Endothelial cell (in vitro differentiated cells): ENCODE measurements around the gene MMP2. TPM values are rescaled to one million over a fixed set of nuclear protein-coding genes. Genes with fewer than 3 reads are reported as not detected.

Experiments used
- DNase-seq: peaks from one replicate; pipeline ENCODE4 v3.0.0; 2021; ENCODE audit warnings: low spot score
- H3K27ac Mint-ChIP-seq: one replicate; pipeline ENCODE4 v1.8.0; 2021; ENCODE audit warnings: mixed read lengths, inconsistent platforms; ENCODE audit not compliant: unreplicated experiment
- H3K27me3 Mint-ChIP-seq: one replicate; pipeline ENCODE4 v1.8.0; 2021; ENCODE audit warnings: mild to moderate bottlenecking, moderate library complexity, mixed read lengths, inconsistent platforms; ENCODE audit not compliant: unreplicated experiment
- H3K36me3 Mint-ChIP-seq: one replicate; pipeline ENCODE4 v1.8.0; 2021; ENCODE audit warnings: mild to moderate bottlenecking, low read depth, mixed read lengths, inconsistent platforms; ENCODE audit not compliant: unreplicated experiment
- H3K4me1 Mint-ChIP-seq: one replicate; pipeline ENCODE4 v1.8.0; 2021; ENCODE audit warnings: mild to moderate bottlenecking, mixed read lengths, inconsistent platforms; ENCODE audit not compliant: unreplicated experiment
- H3K4me3 Mint-ChIP-seq: one replicate; pipeline ENCODE4 v1.8.0; 2021; ENCODE audit warnings: mild to moderate bottlenecking, mixed read lengths, inconsistent platforms; ENCODE audit not compliant: unreplicated experiment
- H3K9me3 Mint-ChIP-seq: one replicate; pipeline ENCODE4 v1.8.0; 2021; ENCODE audit warnings: mixed read lengths, inconsistent platforms; ENCODE audit not compliant: unreplicated experiment
- CTCF ChIP-seq: fragments of 200-600 bp; sonication (generic); IDR thresholded peaks from one replicate; pipeline ENCODE4 v1.5.0; 2021; ENCODE audit warnings: antibody characterized with exemption; ENCODE audit not compliant: unreplicated experiment
- total RNA-seq: library from RNA; stranded (reverse); fragmentation: NEBNext Ultra II Directional; extraction: Animal tissue kit (Norgen Biotek cat#: 25700); gene quantifications from one replicate; pipeline ENCODE4 v1.2.1, GENCODE V29; 2021; ENCODE audit not compliant: unreplicated experiment

The MMP2 gene
- total RNA-seq, 1 donor from 2014 or later = 422 TPM

GRCh38 chr16:55462241-55462640, 16.8 kb upstream of the MMP2 start:
- peaks cover 7% of the 10 kb centered on the region for H3K27me3 Mint-ChIP-seq
- no peak for DNase-seq
- H3K4me3 Mint-ChIP-seq = no peak overlapping the region
- TF ChIP-seq CTCF = no peak
- H3K27ac Mint-ChIP-seq = no peak overlapping the region
- H3K9me3 Mint-ChIP-seq = no peaks in the 10 kb centered on the region
- H3K4me1 Mint-ChIP-seq = no peaks in the 10 kb centered on the region
- H3K36me3 Mint-ChIP-seq = no peaks in the 10 kb centered on the region

- no peak overlapping the region for H3K27ac Mint-ChIP-seq
- H3K4me3 Mint-ChIP-seq = no peak overlapping the region
- H3K4me1 Mint-ChIP-seq = no peaks in the 10 kb centered on the region
- no peak for DNase-seq
- TF ChIP-seq CTCF = no peak
- no peaks in the 10 kb centered on the region for H3K9me3 Mint-ChIP-seq
- H3K27me3 Mint-ChIP-seq = peaks cover 4% of the 10 kb centered on the region
- H3K36me3 Mint-ChIP-seq = no peaks in the 10 kb centered on the region
Measured at GRCh38 chr16:55464375-55464774, 14.6 kb upstream of the MMP2 start.

DNA sequence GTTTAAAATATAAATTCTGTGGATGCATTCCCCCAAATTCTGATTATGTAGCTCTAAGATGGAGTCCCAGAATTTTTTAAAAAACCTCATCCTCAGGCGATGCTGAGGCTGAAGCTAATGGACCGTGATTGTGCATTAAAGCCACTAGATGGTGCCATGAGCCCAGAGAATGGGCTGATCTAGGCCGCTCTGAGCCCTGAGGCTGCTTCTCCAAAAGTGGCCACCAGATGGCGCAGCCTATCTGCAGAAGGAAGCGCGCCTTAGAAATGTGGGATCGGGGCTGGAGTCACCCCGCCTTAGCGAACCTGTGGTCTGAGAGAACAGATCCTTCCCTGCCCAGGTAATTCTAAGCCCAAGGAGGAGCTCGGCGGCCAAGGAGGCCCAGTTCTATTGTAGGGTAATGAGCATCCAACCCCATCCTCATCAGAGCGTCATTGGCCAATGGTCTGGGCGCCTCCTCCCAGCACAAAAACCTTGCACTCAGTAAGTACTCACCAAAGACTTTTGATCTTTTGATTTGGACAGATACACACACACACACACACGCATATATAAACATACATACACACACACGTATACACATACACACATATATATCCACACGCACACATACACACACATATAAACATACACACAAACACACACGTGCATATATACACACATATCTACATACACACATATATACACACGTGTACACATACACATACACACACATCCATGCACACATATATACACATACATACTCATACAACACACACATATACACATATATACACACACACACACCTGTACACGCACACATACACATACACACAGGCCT, 13.7 kb upstream of the MMP2 start:
- Mint-ChIP-seq H3K4me1 (no peaks in the 10 kb centered on the region), H3K4me3 (no peak overlapping the region), H3K27me3 (peaks cover 4% of the 10 kb centered on the region), H3K36me3 (no peaks in the 10 kb centered on the region), H3K9me3 (no peaks in the 10 kb centered on the region), H3K27ac (no peak overlapping the region)
- peak; percentile 92 for DNase-seq
- TF ChIP-seq CTCF = peak; percentile 99

GRCh38 chr16:55466209-55466608, 12.8 kb upstream of the MMP2 start:
- Mint-ChIP-seq H3K27ac (no peak overlapping the region), H3K9me3 (no peaks in the 10 kb centered on the region), H3K36me3 (no peaks in the 10 kb centered on the region), H3K4me1 (no peaks in the 10 kb centered on the region), H3K27me3 (peaks cover 4% of the 10 kb centered on the region), H3K4me3 (no peak overlapping the region)
- DNase-seq = no peak
- no peak for TF ChIP-seq CTCF

DNA sequence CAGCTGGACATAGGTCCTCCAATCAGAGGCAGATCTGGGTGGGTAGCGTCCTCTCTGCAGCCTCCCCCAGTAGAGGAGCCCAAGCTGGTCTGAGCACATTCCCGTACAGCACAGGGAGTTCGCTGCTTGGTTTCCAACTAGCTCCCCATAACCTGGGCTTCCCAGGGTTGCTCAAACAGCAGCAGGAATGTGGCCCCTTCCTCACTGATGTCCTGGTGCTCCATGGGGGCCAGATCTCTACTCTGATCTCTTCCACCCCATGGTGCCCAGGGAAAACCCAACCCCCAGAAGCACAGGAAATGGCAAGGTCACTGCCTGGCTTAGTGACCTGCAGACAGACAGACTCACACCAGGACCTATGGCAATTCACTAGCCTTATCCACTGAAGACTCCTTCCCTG, 11.1 kb upstream of the MMP2 start:
- Mint-ChIP-seq H3K4me3 (no peak overlapping the region), H3K4me1 (no peaks in the 10 kb centered on the region), H3K36me3 (no peaks in the 10 kb centered on the region), H3K9me3 (no peaks in the 10 kb centered on the region), H3K27me3 (peaks cover 4% of the 10 kb centered on the region), H3K27ac (no peak overlapping the region)
- TF ChIP-seq CTCF = no peak
- DNase-seq = no peak
